Adrenal gland (tissue), 19 donors: Measurements from ENCODE around the gene REXO2. TPM values are rescaled to one million over a fixed set of nuclear protein-coding genes. Genes with fewer than 3 reads are reported as not detected.
A peak's percentile ranks its signal among the peaks of the same experiment; 100 is the strongest.

ENCODE experiments used
- DNase-seq, 7 donors: peaks; one replicate each; pipeline ENCODE4 v3.0.0-alpha.2; 2019 to 2020
- H3K27ac ChIP-seq, 5 donors: fragments of 200-600 bp; sonication (generic) in 4 of 5; 1 replicate in 3 of 5; 2 replicates in 2 of 5; pipeline versions ENCODE4 v1.5.1 to v1.8.0; 2016 to 2020; ENCODE audit warnings: mild to moderate bottlenecking in 1 of 5
- H3K27me3 ChIP-seq: fragments of 200-600 bp; 2 replicates; pipeline ENCODE4 v1.8.0; 2021
- H3K36me3 ChIP-seq, 2 donors: fragments of 200-600 bp; replicated peaks in 1 of 2; 1 replicate in 1 of 2; 2 replicates in 1 of 2; pipeline versions ENCODE4 v1.5.1 to v1.8.0; 2018 to 2022
- H3K4me1 ChIP-seq, 2 donors: fragments of 200-600 bp; replicated peaks in 1 of 2; 1 replicate in 1 of 2; 2 replicates in 1 of 2; pipeline versions ENCODE4 v1.5.1 to v1.8.0; 2018 to 2021
- H3K4me3 ChIP-seq, 4 donors: fragments of 200-600 bp; sonication (generic) in 3 of 4; one replicate each; pipeline ENCODE4 v1.5.1; 2016 to 2018
- H3K9me3 ChIP-seq, 3 donors: fragments of 200-600 bp; sonication (generic) in 1 of 3; replicated peaks in 1 of 3; 1 replicate in 2 of 3; 2 replicates in 1 of 3; pipeline versions ENCODE4 v1.5.1 to v1.8.0; 2016 to 2021
- POLR2A ChIP-seq, 2 donors: fragments of 450-650 bp; IDR thresholded peaks; one replicate each; pipeline ENCODE4 v1.6.1; 2017; ENCODE audit warnings: antibody characterized with exemption in 2 of 2, mild to moderate bottlenecking in 2 of 2, moderate library complexity in 1 of 2
- WGBS, 4 donors: extraction: QIAGEN DNeasy Blood & Tissue Kit in 2 of 4; methylation state at CpG; one replicate each; pipeline versions ENCODE4 v1.1.5 to v1.1.7; 2013 to 2017; 5-methylcytosine and 5-hydroxymethylcytosine counted together
- intact Hi-C, 2 donors: fragments of 100-400 bp; cut with DNase I; formaldehyde crosslinking; loops; one replicate each; pipeline versions ENCODE4 v1.14.1 to v1.15.0; 2022 to 2023
- long read RNA-seq, 10 donors: library from polyadenylated mRNA in 3 of 10; unstranded in 2 of 10; stranded (forward) in 1 of 10; transcript quantifications; one replicate each; pipeline ENCODE4 v2.0.0 and lab custom pipeline, GENCODE V29; 2021 to 2026
- polyA plus RNA-seq, 3 donors: library from polyadenylated mRNA; stranded (reverse); fragments of 200-250 nt in 2 of 3; fragments of 350-450 nt in 1 of 3; fragmentation: Illumina TruSeq in 1 of 3; extraction: RNeasy Lipid Tissue Mini Kit (QIAGEN cat#74804) in 1 of 3; gene quantifications; one replicate each; pipeline ENCODE4 v1.2.3, GENCODE V29; 2013 to 2014
- total RNA-seq, 9 donors: library from RNA; depleted of rRNA in 4 of 9; stranded (reverse); fragments of >200 nt in 4 of 9; fragments of 120-200 nt in 1 of 9; fragmentation: NEBNext Ultra II Directional in 1 of 9; extraction: Animal tissue kit (Norgen Biotek cat#: 25700) in 1 of 9; gene quantifications; one replicate each; pipeline versions ENCODE4 v1.1.0 to v1.2.4, GENCODE V29; 2013 to 2023
- TF ChIP-seq, protein P1 (sequence below), 6 experiments: fragments of 450-650 bp in 4 of 6; fragments of 200-600 bp in 2 of 6; sonication (generic) in 1 of 6; IDR thresholded peaks; 1 replicate in 5 of 6; 2 replicates in 1 of 6; pipeline versions ENCODE4 v1.5.1 to v1.8.0; 2016 to 2021; ENCODE audit warnings: antibody characterized with exemption in 6 of 6, mild to moderate bottlenecking in 2 of 6, moderate library complexity in 1 of 6
- donor health status: healthy with polysubstance abuse.
- donor health status: Bipolar disorder and iron deficiency.
- donor health status: DM: yes; HTN: yes; CAD: no.
- donor health status: DM: no; HTN: no; CAD: no.
- donor health status: DM: no; HTN: no; CAD: no.
- donor health status: DM: yes; HTN: yes; CAD: no.

The REXO2 gene
- total RNA-seq (100 to 1,000 TPM in 7 of 9 donors, 10 to 100 TPM in 2; 76.6 to 211 (median 107) TPM), polyA plus RNA-seq (100 to 1,000 TPM in 1 of 3 donors, 10 to 100 TPM in 2; 50.5 to 171 (median 77.4) TPM)
- long read RNA-seq, donor 1, transcript REXO2-202 (5 exons, 449 nt), result minor isoform, 7 of 137 reads
- long read RNA-seq, donor 1, transcript REXO2-220 (7 exons, 1,158 nt), result major isoform, 111 of 137 reads
- long read RNA-seq, donor 1, transcript REXO2-204 (4 exons, 1,081 nt), result minor isoform, 7 of 137 reads
- long read RNA-seq, donor 1, partial matches to known transcripts, result 0 of 137 reads
- long read RNA-seq, donor 1, other reads (novel, unspliced or antisense), result 0 of 137 reads
- long read RNA-seq, donor 2, transcript REXO2-204 (4 exons, 1,081 nt), result minor isoform, 8 of 95 reads
- long read RNA-seq, donor 2, transcript REXO2-220 (7 exons, 1,158 nt), result major isoform, 64 of 95 reads
- long read RNA-seq, donor 2, partial matches to known transcripts, result 6 of 95 reads
- long read RNA-seq, donor 2, other reads (novel, unspliced or antisense), result 0 of 95 reads
- long read RNA-seq, donor 3, transcript REXO2-220 (7 exons, 1,158 nt), result major isoform, 82 of 133 reads
- long read RNA-seq, donor 3, partial matches to known transcripts, result 37 of 133 reads
- long read RNA-seq, donor 3, other reads (novel, unspliced or antisense), result 0 of 133 reads
- long read RNA-seq, donor 4, transcript REXO2-220 (7 exons, 1,158 nt), result major isoform, 105 of 118 reads
- long read RNA-seq, donor 4, partial matches to known transcripts, result 1 of 118 reads
- long read RNA-seq, donor 4, other reads (novel, unspliced or antisense), result 8 of 118 reads
- long read RNA-seq, donor 5, transcript REXO2-220 (7 exons, 1,158 nt), result major isoform, 129 of 137 reads
- long read RNA-seq, donor 5, partial matches to known transcripts, result 0 of 137 reads
- long read RNA-seq, donor 5, other reads (novel, unspliced or antisense), result 5 of 137 reads
- long read RNA-seq, donor 6, transcript REXO2-220 (7 exons, 1,158 nt), result major isoform, 52 of 59 reads
- long read RNA-seq, donor 6, partial matches to known transcripts, result 1 of 59 reads
- long read RNA-seq, donor 6, other reads (novel, unspliced or antisense), result 4 of 59 reads
- long read RNA-seq, donor 7, transcript REXO2-220 (7 exons, 1,158 nt), result major isoform, 46 of 57 reads
- long read RNA-seq, donor 7, partial matches to known transcripts, result 0 of 57 reads
- long read RNA-seq, donor 7, other reads (novel, unspliced or antisense), result 0 of 57 reads
- long read RNA-seq, donor 8, transcript REXO2-205 (6 exons, 664 nt), result minor isoform, 6 of 134 reads
- long read RNA-seq, donor 8, transcript REXO2-220 (7 exons, 1,158 nt), result major isoform, 109 of 134 reads
- long read RNA-seq, donor 8, transcript REXO2-204 (4 exons, 1,081 nt), result minor isoform, 5 of 134 reads
- long read RNA-seq, donor 8, transcript REXO2-202 (5 exons, 449 nt), result minor isoform, 5 of 134 reads
- long read RNA-seq, donor 8, partial matches to known transcripts, result 0 of 134 reads
- long read RNA-seq, donor 8, other reads (novel, unspliced or antisense), result 0 of 134 reads
- long read RNA-seq, donor 9, transcript REXO2-220 (7 exons, 1,158 nt), result major isoform, 71 of 90 reads
- long read RNA-seq, donor 9, transcript REXO2-204 (4 exons, 1,081 nt), result minor isoform, 5 of 90 reads
- long read RNA-seq, donor 9, partial matches to known transcripts, result 0 of 90 reads
- long read RNA-seq, donor 9, other reads (novel, unspliced or antisense), result 0 of 90 reads
- long read RNA-seq, donor 10, transcript REXO2-220 (7 exons, 1,158 nt), result major isoform, 45 of 50 reads
- long read RNA-seq, donor 10, partial matches to known transcripts, result 0 of 50 reads
- long read RNA-seq, donor 10, other reads (novel, unspliced or antisense), result 0 of 50 reads

GRCh38 chr11:114439229-114440120 is at the start of gene REXO2:
TSS of gene REXO2 (plus strand) at chr11:114439467. CDS start at chr11:114439529, 62 bp downstream.
- Histone ChIP-seq H3K4me3 (peak within 1 kb of the TSS; percentile 20 to 100 (median 96)), H3K27ac (peak within 1 kb of the TSS; percentile 71 to 92 (median 86)), H3K36me3 (peaks cover 0 to 6% of the 10 kb centered on the region in 2 donors), H3K4me1 (peaks cover 17 to 18% of the 10 kb centered on the region in 2 donors), H3K9me3 (no peaks in the 10 kb centered on the region), H3K27me3 (no peaks in the 10 kb centered on the region)
- WGBS, 4 donors, result 0 to 2% (median 0%) methylated on average over 24 to 64 of the region's 64 CpGs
- intact Hi-C loops, result loop anchor here in 1 of 2 donors (10.0 kb wide), 1 partner anchor 85 kb away; no protein-coding TSS in a partner anchor
- peak; percentile 94 to 98 (median 97) for DNase-seq
- TF ChIP-seq, protein P1, sequence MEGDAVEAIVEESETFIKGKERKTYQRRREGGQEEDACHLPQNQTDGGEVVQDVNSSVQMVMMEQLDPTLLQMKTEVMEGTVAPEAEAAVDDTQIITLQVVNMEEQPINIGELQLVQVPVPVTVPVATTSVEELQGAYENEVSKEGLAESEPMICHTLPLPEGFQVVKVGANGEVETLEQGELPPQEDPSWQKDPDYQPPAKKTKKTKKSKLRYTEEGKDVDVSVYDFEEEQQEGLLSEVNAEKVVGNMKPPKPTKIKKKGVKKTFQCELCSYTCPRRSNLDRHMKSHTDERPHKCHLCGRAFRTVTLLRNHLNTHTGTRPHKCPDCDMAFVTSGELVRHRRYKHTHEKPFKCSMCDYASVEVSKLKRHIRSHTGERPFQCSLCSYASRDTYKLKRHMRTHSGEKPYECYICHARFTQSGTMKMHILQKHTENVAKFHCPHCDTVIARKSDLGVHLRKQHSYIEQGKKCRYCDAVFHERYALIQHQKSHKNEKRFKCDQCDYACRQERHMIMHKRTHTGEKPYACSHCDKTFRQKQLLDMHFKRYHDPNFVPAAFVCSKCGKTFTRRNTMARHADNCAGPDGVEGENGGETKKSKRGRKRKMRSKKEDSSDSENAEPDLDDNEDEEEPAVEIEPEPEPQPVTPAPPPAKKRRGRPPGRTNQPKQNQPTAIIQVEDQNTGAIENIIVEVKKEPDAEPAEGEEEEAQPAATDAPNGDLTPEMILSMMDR (IDR thresholded peaks at IDR 0.05), result peak in 4 of 6 experiments; percentile 7 to 29 (median 16)
- TF ChIP-seq POLR2A (IDR thresholded peaks at IDR 0.05), result peak; percentile 27 to 91

- 79 to 87% (median 84%) methylated on average over 4 of the region's 4 CpGs for WGBS, 4 donors
- Histone ChIP-seq H3K36me3 (no peaks in the 10 kb centered on the region), H3K4me1 (peaks cover 0 to 1% of the 10 kb centered on the region in 2 donors), H3K4me3 (no peak overlapping the region), H3K27ac (no peak overlapping the region), H3K9me3 (no peaks in the 10 kb centered on the region), H3K27me3 (peaks cover 9% of the 10 kb centered on the region)
- no peak for TF ChIP-seq POLR2A (IDR thresholded peaks at IDR 0.05)
- TF ChIP-seq, protein P1 (IDR thresholded peaks at IDR 0.05), result no peak
- intact Hi-C loops, result no loop called here
- DNase-seq, result no peak
These were observed 46.3 kb upstream of the REXO2 start for GRCh38 chr11:114392735-114393667.
